DMS53 (cell line): ENCODE results near the gene RNF224.

Source experiments
- DNase-seq: peaks from one replicate; lab custom pipeline; 2025; lab: John Stamatoyannopoulos, UW

RNF224 gene

DNA sequence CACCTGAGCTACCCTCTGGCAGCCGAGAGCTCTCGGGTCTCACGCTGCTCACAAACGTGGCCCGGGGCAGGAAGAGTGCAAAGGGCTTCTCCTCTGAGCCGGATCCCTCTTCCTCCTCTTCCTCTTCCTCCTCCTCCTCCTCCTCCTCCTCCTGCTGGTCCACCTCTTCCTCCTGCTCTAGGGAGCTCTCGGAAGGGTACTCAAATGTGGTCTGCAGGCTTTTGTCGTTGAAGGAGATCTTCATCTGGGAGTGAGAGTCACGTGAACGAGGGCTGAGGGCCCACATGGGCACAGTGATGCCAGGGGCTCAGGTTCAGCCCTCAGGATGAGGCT is 34.9 kb upstream of the RNF224 start:
- DNase-seq: no peak

DNA sequence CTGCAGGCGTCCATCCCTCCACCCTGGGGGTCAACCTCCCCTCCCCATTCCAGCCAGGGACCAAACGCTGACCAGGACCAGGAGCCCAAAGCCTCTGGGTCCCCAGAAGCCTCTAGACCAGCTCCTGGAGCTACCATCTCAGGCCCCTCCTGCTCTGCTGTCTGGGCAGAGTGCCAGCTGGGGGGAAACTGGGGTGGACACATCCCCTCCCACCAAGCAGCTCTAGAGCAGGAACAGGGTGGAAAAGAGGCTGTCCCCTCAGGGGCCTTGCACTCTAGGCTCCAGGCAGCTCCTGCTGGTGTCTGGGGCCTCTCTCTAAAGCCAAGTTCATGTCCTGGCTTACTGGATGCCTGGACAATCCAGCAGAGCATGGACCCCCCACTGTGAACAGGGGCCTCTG is 34.4 kb upstream of the RNF224 start:
- no peak for DNase-seq

DNA sequence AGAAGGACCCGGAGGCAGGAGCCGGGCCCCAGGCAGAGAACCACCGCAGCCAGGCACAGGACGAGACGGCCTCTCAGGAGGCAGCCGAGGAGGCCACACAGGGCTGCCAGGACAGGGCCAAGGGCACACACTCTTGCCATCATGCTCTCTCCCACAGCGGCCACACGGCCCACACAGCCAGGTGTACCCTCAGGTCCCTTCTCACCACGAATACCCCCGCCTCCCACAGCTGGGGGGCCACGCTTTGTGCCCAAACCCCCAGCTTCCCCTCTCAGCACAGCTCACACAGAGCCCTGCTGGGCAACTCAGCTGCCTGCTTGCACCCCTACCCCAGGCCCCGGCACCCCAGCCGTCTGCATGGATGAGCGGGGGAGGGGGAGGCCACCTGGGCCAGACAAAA is 33.5 kb upstream of the RNF224 start:
- no peak for DNase-seq

DNA sequence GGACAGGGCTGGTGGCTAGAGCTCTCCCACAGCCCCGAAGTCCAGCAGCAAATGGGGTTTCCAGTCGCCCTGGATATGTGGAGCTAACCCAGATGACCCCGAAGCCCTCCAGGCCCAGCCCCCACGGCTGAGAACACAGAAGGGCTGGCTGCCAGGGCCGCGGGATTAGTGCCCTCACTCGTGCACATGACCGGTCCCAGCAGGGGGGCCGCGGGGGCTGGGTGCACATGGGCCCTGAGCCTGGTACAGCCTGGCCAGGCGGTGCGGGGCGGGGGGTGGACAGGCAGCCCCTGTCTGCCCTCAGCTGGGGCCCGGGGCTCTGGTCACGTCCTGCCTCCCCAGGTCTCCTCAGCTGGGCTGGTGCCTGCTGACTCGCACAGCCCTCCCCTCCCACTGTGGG is 32.9 kb upstream of the RNF224 start:
- peak; percentile 76 for DNase-seq

DNA sequence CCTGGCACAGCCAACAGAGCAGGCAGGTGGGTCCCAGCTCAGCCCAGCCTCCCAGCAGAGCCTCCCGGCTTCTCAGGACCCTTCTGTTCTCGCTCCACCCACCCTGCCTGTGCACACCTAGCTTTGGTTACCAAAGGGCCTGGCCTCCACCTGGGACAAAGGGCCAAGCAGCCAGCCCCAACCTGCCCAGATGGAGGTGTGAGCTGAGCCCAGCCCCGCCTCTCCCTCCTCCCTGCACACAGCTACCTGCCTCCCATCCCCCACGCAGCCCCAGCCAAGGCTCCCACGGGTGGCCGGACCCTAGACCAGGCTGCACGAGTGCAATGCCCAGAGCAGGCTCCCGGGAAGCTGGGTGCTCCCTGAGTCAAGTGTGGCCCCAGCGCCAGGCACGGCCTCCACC is 32.4 kb upstream of the RNF224 start:
- DNase-seq: peak; percentile 87

DNA sequence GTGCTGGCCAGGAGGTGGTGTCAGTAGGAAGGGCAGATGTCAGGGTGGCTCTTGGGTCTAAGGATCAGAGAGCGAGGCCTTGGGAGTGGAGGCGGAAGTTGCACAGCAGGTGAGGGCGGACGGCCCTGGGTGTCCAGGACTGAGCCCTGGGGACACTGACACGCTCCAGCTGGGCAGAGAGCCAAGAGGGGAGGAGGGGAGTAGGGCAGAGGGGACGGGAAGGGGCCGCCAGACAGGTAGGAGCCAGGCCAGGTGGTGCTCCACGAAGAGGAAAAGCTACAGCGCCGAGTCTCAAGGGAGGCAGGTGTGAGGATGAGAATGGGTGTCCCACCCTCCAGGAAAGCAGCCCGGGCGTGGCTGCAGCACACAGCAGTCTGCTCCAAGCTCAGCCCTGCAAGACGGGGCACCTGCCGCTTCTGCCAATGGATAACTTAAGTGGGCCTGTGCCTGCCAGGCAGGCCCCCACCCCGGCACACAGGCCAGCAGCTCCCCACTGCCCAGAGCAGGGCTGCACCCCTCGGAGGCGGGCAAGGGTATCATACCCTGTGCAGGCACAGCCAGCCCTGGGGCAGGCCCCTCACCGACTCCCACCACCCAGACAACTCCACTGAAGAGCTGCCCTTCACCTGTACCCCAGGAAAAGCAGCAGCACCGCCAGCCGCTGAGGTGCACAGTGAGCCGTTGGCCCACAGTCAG is 31.6 kb upstream of the RNF224 start:
- peak; percentile 99 for DNase-seq

DNA sequence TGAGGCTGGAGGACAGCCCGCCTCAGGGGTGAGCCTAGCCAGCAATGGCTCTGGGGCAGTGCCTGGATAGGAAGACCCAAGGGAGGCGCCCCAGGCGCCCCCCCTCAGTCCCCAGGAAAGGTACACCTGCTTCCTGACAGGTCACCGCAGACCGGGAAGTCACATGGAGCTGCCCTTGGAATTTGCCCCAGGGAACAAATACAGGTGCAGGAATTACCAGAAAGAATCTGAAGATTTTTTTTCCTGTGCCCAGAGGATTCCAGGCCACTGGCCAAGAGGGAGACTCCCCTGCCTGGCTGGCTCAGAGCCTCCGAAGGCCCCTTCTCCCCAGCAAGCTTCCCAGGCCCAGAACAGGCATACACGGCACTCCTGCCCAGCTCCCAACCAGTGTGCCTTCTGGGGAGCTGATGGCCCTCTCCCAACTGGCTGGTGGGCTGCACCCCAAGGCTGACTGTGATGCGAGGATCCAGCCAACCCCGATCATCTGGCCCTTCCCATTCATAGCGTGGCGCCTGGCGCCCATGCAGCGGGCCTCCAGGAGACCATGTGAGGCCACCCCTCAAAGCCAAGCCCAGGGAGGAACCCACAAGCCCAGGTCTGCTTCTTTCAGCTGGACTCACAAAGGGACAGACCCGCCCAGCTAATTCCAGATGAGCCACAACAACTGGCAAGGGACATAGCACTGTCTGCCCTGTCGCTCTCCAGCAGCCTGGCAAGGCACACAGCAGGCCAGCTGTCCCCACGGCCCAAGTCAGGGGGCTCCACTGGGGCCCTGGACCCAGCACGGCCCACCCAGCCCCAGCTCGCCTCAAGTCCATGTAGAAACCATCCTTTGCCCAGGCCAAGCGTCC is 29.0 kb upstream of the RNF224 start:
- peak; percentile 82 for DNase-seq

DNA sequence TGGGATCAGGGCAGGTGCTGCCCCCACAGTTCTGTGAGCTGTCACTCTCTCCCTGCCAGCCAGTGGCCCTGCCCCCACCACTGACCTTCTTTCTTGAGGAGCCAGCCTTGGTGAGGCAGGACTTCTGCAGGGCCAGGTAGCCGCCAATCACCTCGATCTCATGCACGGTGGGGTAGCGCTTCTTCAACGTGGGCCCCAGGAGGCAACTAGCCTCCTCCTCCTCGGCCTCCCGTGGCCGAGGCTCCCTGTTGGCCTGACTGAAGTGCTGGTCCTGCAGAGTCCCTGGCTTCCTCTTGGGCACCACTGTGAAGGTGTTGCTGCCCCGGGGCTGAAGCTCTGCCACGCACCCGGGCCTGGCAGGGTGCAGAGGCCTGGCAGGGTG is 28.4 kb upstream of the RNF224 start:
- peak; percentile 71 for DNase-seq

DNA sequence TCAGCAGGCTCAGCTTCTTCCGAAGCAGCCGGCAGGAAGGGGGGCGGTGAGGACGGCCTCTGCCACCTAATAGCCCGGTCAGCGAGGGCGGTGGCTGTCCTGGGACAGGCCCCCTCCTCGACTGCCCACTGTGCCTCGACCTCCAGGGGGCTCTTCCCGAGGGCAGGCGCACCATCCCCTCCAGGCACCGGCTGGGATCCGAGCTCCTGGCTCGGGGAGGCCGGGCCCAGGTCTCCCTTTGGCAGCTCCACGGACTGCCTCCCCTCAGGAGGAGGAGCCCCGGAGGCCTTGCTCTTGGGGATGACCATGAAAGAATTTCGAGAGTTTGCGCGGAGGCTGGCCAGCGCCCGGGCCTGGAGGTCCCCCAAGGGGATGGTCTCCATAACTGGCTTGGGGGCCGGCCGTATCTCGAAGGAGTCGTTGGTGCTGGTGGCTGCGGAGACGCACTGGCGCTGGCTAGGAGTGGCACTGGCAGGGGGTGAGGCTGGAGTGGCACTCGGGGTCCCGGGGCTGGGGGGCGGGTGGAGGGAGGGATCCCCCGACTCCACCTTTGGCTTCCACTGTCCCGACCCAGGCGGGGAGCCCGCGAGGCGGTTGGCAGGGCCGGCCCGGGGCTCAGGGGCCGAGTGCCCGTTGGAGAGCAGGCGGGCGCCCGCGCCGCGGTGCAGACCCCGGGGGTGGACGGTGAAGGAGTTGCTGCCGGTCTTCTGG is 27.7 kb upstream of the RNF224 start:
- DNase-seq: peak; percentile 61

DNA sequence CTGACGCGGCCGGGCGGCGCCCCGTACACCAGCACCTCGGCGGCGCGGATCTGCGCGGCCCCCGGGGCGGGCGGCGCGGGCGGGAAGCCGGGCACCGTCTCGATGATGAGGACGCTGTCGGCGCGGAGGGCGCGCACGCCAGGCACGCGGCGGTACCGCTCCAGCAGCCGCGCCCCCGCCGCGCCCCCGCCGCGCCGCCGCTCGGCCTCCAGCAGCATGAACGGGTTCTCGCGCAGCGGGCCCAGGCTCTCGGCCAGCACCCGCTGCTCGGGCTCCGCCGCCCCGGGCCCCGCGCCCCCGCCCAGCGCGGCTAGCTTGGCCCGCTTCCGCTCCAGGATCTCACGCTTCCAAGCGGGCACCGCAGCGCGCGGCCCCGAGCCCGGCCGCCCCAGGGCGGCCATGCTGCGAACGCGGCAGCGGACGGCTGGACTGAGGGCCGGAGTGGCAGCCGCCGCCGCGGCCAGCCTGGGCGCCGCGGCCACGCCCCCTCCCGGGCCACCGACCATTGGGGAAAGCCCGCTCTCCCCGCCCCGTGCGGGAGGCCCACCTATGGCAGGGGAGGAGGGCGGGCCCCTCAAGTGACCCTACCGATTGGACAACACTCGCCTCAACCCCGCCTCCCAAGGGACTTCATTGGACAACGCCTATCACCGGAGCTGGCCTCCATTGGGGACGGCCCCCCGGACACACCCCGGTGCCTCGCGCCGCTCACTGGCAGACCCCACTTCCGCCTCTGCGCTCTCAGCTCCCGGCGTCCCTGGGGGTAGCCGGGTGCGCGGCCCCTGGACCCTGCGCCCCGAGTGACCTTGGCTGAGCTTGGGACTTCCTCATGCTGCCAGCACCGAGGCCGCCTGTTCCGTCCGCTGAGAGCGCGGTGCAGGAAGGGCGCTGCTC is 26.7 kb upstream of the RNF224 start, which contains the start of gene TPRN:
TSS of gene TPRN (minus strand) at position 431 of the 894 bp plus-strand sequence. CDS start at position 401, 30 bp downstream.
- peak; percentile 100 for DNase-seq

DNA sequence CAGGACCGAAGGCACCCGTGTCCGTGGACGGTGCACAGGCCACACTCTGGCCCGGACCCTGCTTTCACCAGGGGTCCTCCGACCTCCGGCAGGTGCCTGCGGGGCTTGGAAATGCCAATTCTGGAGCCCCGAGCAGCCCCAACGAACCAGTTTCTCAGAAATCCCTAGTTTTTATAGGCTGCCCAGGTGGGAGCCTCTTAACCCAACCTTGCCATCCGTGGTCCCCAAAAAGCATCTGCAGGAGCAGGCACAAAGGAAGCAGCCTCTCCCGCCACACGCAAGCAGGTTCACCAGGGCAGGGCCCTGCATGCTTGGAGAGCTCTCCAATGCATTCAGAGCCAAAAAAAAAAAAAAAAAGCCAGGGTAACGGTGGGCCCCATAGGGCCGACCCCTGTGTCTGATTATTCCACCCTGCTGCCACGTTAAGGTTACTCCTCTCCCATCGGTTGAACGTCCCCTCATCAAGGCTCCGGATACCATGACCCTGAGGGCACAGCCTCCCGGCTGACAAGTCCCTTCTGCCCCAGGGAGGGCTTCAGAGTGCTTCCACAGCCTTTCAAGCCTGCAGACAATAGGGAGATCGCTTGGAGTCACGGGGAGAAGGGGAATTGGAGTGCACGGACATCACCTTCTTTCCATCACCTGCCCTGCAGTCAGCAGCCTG is 26.0 kb upstream of the RNF224 start:
- DNase-seq: peak; percentile 67

DNA sequence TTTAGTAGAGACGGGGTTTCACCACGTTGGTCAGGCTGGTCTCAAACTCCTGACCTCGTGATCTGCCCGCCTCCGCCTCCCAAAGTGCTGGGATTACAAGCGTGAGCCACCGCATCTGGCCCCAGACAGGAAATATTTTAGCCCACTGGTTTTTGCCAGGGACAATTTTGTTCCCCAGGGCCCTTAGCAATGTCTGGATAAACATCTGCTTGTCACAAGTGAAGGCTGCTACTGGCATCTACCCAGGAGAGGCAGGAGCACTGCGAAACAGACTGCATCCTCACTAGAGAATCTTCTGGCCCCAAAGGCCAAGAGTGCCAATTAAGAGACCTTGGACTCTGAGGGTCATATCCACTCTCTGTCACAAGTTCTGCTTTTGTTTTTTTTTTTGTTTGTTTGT is 24.3 kb upstream of the RNF224 start:
- DNase-seq: no peak

DNA sequence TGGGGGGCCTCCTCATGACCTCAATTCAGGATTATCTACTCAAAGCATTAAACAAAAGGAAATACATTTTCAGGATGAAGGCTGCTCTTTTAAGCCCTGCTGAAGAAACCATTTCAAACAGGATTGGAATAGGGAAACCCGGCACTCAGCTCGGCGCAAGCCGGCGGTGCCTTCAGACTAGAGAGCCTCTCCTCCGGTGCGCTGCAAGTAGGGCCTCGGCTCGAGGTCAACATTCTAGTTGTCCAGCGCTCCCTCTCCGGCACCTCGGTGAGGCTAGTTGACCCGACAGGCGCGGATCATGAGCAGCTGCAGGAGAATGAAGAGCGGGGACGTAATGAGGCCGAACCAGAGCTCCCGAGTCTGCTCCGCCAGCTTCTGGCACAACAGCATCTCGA is 22.6 kb upstream of the RNF224 start:
- no peak for DNase-seq

DNA sequence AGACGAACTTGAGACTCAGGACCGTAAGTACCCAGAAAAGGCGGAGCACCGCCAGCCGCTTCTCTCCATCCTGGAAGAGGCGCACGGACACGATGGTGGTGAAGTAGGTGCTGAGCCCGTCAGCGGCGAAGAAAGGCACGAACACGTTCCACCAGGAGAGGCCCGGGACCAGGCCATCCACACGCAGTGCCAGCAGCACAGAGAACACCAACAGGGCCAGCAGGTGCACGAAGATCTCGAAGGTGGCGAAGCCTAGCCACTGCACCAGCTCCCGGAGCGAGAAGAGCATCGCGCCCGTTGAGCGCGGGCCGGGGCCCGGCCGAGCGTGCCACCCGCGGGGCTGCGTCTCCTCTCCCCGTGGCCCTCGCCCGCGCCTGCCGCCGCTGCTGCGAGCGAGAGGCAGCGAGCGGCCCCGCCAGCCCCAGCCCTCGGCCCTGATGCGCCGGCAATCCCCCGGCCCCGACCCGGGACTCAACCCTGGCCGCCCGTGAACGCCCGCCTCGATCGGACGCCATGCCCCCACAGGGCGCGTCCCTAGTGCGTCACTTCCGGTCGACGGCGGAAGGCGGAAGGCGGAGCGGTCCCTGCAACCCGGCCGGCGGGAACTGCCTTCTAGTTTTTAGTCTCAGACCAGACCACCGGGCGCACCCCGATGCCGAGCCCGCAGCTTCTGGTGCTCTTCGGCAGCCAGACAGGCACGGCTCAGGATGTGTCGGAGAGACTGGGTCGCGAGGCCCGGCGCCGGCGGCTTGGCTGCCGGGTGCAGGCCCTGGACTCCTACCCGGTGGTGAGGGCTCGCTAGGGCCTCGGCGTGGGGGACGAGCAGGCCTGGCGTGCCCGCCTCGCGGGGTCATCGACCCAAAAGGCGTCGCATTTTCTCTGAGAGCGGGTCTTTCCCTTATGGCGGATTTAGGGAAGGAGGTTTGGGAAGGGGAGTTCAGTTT is 21.9 kb upstream of the RNF224 start, which contains the start of the genes NDOR1 and TMEM203:
TSS of gene NDOR1 (plus strand) at position 575 of the 944 bp plus-strand sequence. CDS start at position 653, 78 bp downstream.
TSS of gene TMEM203 (minus strand) at position 523 of the 944 bp plus-strand sequence. CDS start at position 289, 234 bp downstream.
- peak; percentile 93 for DNase-seq

DNA sequence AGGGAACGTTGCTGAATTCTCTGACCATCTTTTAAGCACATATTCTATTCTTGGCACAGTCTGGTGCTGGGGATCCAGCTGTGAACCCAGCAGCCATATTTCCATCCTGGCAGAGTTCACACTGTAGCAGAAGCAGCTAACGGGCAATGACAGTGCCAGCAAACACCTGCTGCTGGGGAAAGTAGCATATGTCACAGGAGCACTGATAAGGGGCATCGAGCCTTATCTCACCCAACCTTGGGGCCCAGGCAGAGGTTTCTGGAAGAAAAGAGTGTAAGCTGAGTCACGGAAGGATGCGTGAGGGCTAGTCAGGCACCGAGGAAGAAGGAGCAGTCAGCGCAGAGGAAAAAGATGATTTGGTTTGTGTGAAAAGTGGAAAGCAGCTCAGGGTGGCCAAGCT is 20.7 kb upstream of the RNF224 start:
- no peak for DNase-seq

DNA sequence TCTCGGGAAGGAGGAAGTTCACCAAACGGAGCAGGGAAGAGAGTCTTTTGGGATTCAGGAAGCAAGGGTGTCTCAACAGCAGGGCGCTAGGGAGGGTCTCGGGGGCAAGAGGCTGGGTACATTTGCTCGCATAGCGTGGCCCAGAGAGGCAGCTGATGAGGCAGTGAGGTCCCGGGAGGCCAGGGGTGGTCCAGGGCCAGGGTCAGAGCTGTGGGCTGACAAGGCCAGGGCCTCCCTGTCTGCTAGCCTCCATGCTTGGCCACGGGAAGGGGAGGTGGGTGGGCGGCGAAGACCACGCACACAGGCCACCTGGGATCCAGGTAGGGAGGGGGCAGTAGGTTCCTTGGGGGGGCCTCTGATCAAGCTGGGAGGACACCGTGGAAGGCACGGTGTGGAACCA is 15.8 kb upstream of the RNF224 start:
- DNase-seq: no peak

DNA sequence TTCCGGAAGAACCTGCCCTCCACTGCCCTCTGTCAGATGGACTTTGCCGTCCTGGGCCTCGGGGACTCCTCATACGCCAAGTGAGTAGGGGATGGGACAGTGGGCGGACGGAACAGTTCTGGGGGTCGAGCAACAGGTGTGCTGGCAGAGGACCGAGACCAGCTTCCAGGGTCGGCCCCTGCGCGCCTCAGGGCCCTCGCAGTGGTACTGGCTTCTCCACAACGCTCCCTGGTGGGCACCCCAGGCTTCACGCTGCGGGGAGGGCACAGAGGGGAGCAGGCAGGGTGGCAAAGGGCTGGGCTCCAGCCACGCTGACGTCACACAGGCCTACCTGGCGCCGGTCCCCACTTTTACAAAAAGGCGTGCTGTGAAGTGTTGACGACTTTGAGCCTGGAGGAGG is 14.8 kb upstream of the RNF224 start:
- no peak for DNase-seq

DNA sequence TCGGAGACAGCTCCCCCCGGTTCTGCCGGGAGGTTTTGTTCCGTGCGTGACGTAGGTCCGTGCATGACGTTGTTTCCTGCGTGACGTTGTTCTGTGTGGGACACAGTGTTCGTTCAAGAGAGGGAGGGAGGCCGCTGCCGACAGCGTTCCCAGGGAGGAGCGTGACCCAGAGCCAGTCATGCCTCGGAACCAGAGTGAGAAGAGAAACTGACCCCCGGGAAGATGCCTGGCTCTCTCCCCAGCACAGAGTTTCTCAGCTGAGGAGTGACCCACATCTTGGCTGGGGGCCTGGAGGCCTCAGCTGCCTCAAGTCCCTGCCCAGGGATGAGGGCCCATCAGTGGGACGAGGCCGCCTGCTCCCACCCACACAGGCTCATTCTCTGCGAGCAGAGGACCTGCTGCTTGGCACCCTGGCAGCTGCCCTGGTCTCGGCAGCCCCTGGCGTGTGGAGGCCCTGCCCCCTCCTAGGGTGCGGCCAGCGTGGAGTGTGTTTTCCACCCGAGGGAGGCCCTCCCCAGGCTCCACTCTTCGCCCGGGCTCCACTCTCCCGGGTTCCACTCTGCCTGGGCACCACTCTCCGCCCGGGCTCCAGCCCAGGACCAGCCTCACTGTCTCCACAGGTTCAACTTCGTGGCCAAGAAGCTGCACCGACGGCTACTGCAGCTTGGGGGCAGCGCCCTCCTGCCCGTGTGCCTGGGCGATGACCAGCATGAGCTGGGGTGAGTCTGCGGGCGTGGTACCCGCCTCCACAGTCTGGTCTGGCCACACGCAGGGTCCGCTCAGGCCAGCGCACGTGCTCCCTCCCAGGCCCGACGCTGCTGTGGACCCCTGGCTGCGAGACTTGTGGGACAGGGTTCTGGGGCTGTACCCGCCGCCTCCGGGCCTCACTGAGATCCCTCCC is 13.9 kb upstream of the RNF224 start:
- peak; percentile 37 for DNase-seq

DNA sequence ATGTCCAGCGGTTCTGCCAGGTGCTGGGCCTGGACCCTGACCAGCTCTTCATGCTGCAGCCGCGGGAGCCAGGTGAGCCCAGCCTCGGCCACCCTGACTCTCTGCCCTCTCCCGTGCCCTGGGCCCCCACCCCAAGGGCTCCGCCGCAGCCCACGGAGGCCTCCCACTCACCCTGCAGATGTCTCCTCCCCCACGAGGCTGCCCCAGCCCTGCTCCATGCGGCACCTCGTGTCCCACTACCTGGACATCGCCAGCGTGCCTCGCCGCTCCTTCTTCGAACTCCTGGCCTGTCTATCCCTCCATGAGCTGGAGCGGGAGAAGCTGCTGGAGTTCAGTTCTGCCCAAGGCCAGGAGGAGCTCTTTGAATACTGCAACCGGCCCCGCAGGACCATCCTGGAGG is 12.7 kb upstream of the RNF224 start:
- no peak for DNase-seq
